HG03025 (cell line): ENCODE results near the gene RAP1GAP2.
A peak's percentile ranks its signal among the peaks of the same experiment; 100 is the strongest.
"Not testable (repeated sequence)": the region's sequence is repeated elsewhere in the genome, so short reads cannot be mapped to it uniquely, and the experiment has no call there.

Source experiments
- ATAC-seq: cut with Tn5 transposase; IDR thresholded peaks from one replicate; pipeline ENCODE4 v1.9.1; 2021; ENCODE audit warnings: mild to moderate bottlenecking, moderate library complexity; ENCODE audit not compliant: unreplicated experiment, low FRiP score

The RAP1GAP2 gene

DNA sequence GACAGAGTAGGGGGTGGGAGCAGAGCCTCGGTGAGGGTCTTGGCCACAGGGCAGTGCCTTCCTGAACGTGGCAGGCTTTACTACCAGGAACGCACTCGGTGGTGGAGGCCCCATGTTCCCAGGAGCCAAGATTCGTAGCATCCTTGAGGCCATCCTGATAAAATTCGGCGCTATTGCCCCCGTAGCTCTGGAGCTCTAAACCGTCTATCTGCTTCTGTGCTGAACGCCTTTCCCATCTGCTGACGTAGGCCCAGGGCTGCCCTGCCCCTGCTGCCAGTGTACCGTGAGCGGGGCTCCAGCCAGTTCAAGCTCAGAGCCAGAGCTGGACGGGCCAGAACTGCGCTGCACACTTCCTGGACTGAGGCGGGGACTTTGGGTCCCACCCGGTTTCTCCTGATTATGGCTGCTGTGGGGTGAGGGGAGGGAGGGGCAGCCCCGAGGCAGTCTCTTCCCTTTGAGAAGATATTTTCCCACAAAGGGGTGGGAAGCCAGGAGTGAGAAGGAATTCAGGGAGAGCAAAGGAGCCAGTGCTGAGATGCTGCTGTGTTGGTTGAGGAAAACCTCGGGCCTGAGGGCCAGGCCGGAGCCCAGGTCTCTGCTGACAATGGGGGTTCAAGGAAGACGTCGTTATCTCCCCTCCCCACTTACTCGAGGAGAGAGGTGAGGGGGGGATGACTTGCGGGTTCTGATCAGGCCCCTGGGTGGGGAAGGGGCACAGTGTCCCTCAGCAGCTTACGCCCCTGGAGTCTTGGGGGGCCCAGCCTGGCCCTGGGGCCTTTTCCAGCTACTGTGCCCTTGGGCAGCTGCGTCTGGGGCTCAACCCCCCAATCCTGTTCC, 237.7 kb downstream of the RAP1GAP2 start:
- no peak for ATAC-seq

GRCh38 chr17:3034578-3034920, 238.3 kb downstream of the RAP1GAP2 start:
- ATAC-seq, result no peak

GRCh38 chr17:3035256-3035967, 239.2 kb downstream of the RAP1GAP2 start:
- no peak for ATAC-seq

- no peak for ATAC-seq
Measured at GRCh38 chr17:3035968-3036280, 239.7 kb downstream of the RAP1GAP2 start.

GRCh38 chr17:3036800-3037199, 240.6 kb downstream of the RAP1GAP2 start:
- no peak for ATAC-seq

- no peak for ATAC-seq
Measured at GRCh38 chr17:3037259-3037658, 241.0 kb downstream of the RAP1GAP2 start.

- no peak for ATAC-seq
Measured at GRCh38 chr17:3038941-3039340, 242.7 kb downstream of the RAP1GAP2 start.

GRCh38 chr17:3039736-3040135, 243.5 kb downstream of the RAP1GAP2 start:
- ATAC-seq, result no peak

GRCh38 chr17:3040882-3041281, 244.6 kb downstream of the RAP1GAP2 start:
- no peak for ATAC-seq

GRCh38 chr17:3043737-3044365, 247.6 kb downstream of the RAP1GAP2 start:
- ATAC-seq, result no peak

DNA sequence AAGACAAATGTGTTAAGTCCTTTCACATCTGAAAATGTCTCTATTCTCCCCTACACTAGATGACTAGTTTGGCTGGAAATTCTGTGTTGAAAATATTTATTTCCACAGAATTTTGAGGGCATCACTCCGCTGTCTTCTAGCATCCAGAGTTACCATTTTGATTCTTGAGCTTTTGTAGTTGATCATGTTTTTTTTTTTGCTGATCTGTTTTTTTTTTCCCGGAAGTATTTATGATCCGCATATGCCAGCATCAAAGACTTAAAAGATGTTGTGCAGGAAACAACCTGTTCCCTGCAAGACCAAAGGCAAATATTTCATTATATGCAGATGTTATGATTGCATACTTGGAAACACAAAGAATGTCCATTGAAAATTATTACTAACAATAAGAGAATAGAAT, 250.5 kb downstream of the RAP1GAP2 start:
- ATAC-seq, result no peak

- ATAC-seq, result peak; percentile 89
Measured at GRCh38 chr17:3048727-3049471, 252.7 kb downstream of the RAP1GAP2 start.

- no peak for ATAC-seq
Measured at GRCh38 chr17:3049705-3050295, 253.6 kb downstream of the RAP1GAP2 start.

GRCh38 chr17:3054868-3055267, 258.6 kb downstream of the RAP1GAP2 start:
- not testable (repeated sequence) for ATAC-seq

DNA sequence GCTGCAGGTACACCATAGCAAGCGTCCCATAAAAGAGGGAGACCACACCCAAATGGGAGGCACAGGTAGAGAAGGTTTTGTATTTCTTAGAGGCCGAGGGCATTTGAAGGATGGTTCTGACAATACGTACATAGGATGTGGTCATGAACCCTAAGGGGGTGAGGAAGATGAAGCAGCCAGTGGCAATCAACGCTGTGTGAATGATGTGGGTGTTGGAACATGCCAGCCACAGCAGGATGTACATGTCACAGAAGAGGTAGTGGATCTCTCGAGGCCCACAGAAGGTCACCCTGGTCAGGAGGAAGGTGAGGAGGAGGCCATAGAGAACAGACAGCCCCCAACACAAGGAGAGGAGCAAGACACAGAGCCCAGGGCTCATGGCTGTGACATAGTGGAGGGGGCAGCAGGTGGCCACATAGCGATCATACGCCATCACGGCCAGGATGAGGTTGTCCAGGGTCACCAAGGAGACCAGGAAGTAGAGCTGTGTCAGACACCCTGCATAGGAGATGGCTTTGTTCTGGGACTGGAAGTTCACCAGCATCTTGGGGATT, 266.7 kb downstream of the RAP1GAP2 start:
- not testable (repeated sequence) for ATAC-seq

DNA sequence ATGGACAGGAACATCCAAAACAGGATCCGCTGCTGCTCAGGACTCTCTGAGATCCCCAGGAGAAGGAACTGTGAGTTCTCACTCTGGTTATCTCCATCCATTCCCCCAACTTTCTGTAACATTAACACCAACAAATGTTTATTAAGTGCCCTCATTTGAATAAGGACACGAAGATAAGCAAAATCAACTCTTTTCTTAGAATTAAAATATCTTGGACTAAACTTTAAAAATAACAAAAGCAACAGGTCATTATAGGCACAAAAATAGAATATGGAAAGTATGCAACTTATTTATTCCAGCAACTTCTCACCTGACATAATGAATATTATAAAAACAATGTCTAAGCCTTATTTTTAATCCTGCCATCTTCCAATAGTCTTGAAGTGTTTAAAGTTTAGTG, 267.3 kb downstream of the RAP1GAP2 start, which contains the start of gene OR1D5:
Gene OR1D5 (minus strand): TSS at position 101 of the 400 bp plus-strand sequence. CDS start 0 bp downstream, at position 101.
- not testable (repeated sequence) for ATAC-seq

GRCh38 chr17:3065192-3065591, 269.0 kb downstream of the RAP1GAP2 start:
- not testable (repeated sequence) for ATAC-seq

DNA sequence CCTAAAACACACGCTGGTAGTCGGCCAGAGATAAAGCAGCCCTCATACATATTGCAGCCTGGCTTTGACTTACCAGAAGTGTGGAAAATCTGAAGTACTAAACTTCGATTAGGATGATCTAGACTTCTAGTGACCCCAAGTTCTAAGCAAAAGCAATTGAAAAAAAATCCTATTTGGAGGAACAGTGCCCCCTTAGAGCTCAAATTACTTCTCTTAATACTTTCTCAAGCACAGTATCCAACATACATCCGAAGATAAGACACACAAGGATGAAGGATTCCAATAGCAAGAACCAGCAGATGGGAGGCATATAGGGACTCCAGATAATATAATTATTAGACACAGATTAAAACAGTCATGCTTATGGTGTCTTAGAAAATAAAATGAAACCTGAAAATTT, 277.6 kb downstream of the RAP1GAP2 start:
- not testable (repeated sequence) for ATAC-seq
